WERI-Rb-1 (cell line): ENCODE data around the gene LRBA.

ENCODE experiments used
- DNase-seq: peaks from one replicate; pipeline ENCODE4 v3.0.0-alpha.2; 2020
- H3K27ac ChIP-seq: fragments of 250-450 bp; sonication (Bioruptor Pico); 2 replicates; pipeline ENCODE4 v1.5.1; 2020; ENCODE audit warnings: mild to moderate bottlenecking, moderate library complexity
- H3K27me3 ChIP-seq: fragments of 250-450 bp; sonication (Bioruptor Pico); 2 replicates; pipeline ENCODE4 v1.5.1; 2021; ENCODE audit warnings: mild to moderate bottlenecking, low read depth, moderate library complexity; ENCODE audit not compliant: insufficient read depth, severe bottlenecking
- H3K36me3 ChIP-seq: fragments of 250-450 bp; sonication (Bioruptor Pico); 2 replicates; pipeline ENCODE4 v1.5.1; 2020; ENCODE audit warnings: mild to moderate bottlenecking, moderate library complexity
- H3K4me3 ChIP-seq: 2 replicates; pipeline ENCODE4 v1.5.1; 2011; ENCODE audit warnings: low read depth, mild to moderate bottlenecking, control low read depth, low read length
- H3K9me3 ChIP-seq: fragments of 250-450 bp; sonication (Bioruptor Pico); 2 replicates; pipeline ENCODE4 v1.5.1; 2021; ENCODE audit warnings: mild to moderate bottlenecking, moderate library complexity; ENCODE audit not compliant: severe bottlenecking
- CTCF ChIP-seq: IDR thresholded peaks from 2 replicates; pipeline ENCODE4 v1.5.1; 2011; ENCODE audit warnings: low read depth, mild to moderate bottlenecking, control low read depth, inconsistent platforms, low read length

Gene LRBA

GRCh38 chr4:150641612-150642011, 373.5 kb downstream of the LRBA start:
- TF ChIP-seq CTCF, result no peak
- H3K9me3 ChIP-seq, result no peaks in the 10 kb centered on the region

GRCh38 chr4:150632639-150633038, 382.4 kb downstream of the LRBA start:
- Histone ChIP-seq H3K4me3 (no peak overlapping the region), H3K27ac (no peak overlapping the region), H3K27me3 (no peaks in the 10 kb centered on the region), H3K9me3 (peaks cover 6% of the 10 kb centered on the region), H3K36me3 (no peaks in the 10 kb centered on the region)
- DNase-seq, result no peak
- no peak for TF ChIP-seq CTCF

More at GRCh38 chr4:150641612-150642011, 373.5 kb downstream of the LRBA start:
- Histone ChIP-seq H3K4me3 (no peak overlapping the region), H3K27ac (no peak overlapping the region), H3K36me3 (no peaks in the 10 kb centered on the region), H3K27me3 (no peaks in the 10 kb centered on the region)
- no peak for DNase-seq

- TF ChIP-seq CTCF, result no peak
- H3K9me3 ChIP-seq, result peaks cover 6% of the 10 kb centered on the region
Observed at GRCh38 chr4:150628073-150628472, 387.0 kb downstream of the LRBA start.

GRCh38 chr4:150625033-150625432, 390.1 kb downstream of the LRBA start:
- no peaks in the 10 kb centered on the region for H3K36me3 ChIP-seq
- no peak overlapping the region for H3K4me3 ChIP-seq
- H3K9me3 ChIP-seq, result no peaks in the 10 kb centered on the region
- DNase-seq, result no peak
- no peaks in the 10 kb centered on the region for H3K27me3 ChIP-seq
- TF ChIP-seq CTCF, result no peak
- no peak overlapping the region for H3K27ac ChIP-seq

More at GRCh38 chr4:150628073-150628472, 387.0 kb downstream of the LRBA start:
- Histone ChIP-seq H3K27me3 (no peaks in the 10 kb centered on the region), H3K36me3 (no peaks in the 10 kb centered on the region), H3K27ac (no peak overlapping the region), H3K4me3 (no peak overlapping the region)
- no peak for DNase-seq

- DNase-seq, result no peak
- no peaks in the 10 kb centered on the region for H3K36me3 ChIP-seq
- H3K27me3 ChIP-seq, result no peaks in the 10 kb centered on the region
- H3K4me3 ChIP-seq, result no peak overlapping the region
- H3K9me3 ChIP-seq, result no peaks in the 10 kb centered on the region
- H3K27ac ChIP-seq, result no peak overlapping the region
- no peak for TF ChIP-seq CTCF
Observed at GRCh38 chr4:150624055-150624454, 391.0 kb downstream of the LRBA start.

GRCh38 chr4:150619042-150619441, 396.0 kb downstream of the LRBA start:
- Histone ChIP-seq H3K27ac (no peak overlapping the region), H3K9me3 (no peaks in the 10 kb centered on the region), H3K36me3 (no peaks in the 10 kb centered on the region), H3K4me3 (no peak overlapping the region), H3K27me3 (no peaks in the 10 kb centered on the region)
- no peak for TF ChIP-seq CTCF
- DNase-seq, result no peak
